Stimulated activated CD8-positive, alpha-beta memory T cell treated with anti-CD3 and anti-CD28 coated beads, Interleukin-7, amount 100 ng/mL, for 48 hours (primary cell): ENCODE results near the gene KDM4C.
"Not testable (repeated sequence)": the region's sequence is repeated elsewhere in the genome, so short reads cannot be mapped to it uniquely, and the experiment has no call there.

ENCODE experiments used
- DNase-seq, 2 donors: peaks; one replicate each; pipeline ENCODE4 v3.0.0-alpha.2; 2020; ENCODE audit warnings: low read depth in 1 of 2; ENCODE audit errors: extremely low read depth in 1 of 2

Gene KDM4C

GRCh38 chr9:7009065-7009464 is 251.3 kb downstream of the KDM4C start:
- no peak for DNase-seq

- DNase-seq, result no peak
These were observed 253.8 kb downstream of the KDM4C start for GRCh38 chr9:7011395-7012067.

GRCh38 chr9:7027996-7028395 is 270.2 kb downstream of the KDM4C start:
- DNase-seq, result no peak

- DNase-seq, result no peak
These were observed 270.8 kb downstream of the KDM4C start for GRCh38 chr9:7028591-7028990.

- not testable (repeated sequence) for DNase-seq
These were observed 273.2 kb downstream of the KDM4C start for GRCh38 chr9:7030943-7031342.

- DNase-seq, result no peak
These were observed 275.6 kb downstream of the KDM4C start for GRCh38 chr9:7033076-7034045.

GRCh38 chr9:7037176-7037575 is 279.4 kb downstream of the KDM4C start:
- no peak for DNase-seq

GRCh38 chr9:7042124-7042523 is 284.4 kb downstream of the KDM4C start:
- no peak for DNase-seq

- no peak for DNase-seq
These were observed 287.6 kb downstream of the KDM4C start for GRCh38 chr9:7045361-7045760.

- DNase-seq, result no peak
These were observed 293.9 kb downstream of the KDM4C start for GRCh38 chr9:7051711-7052110.

- no peak for DNase-seq
These were observed 296.1 kb downstream of the KDM4C start for GRCh38 chr9:7053903-7054302.

GRCh38 chr9:7055171-7055903 is 297.6 kb downstream of the KDM4C start:
- DNase-seq, result no peak

GRCh38 chr9:7056254-7056653 is 298.5 kb downstream of the KDM4C start:
- no peak for DNase-seq

GRCh38 chr9:7058473-7058872 is 300.7 kb downstream of the KDM4C start:
- DNase-seq, result no peak

GRCh38 chr9:7067169-7067568 is 309.4 kb downstream of the KDM4C start:
- DNase-seq, result no peak

- DNase-seq, result no peak
These were observed 314.1 kb downstream of the KDM4C start for GRCh38 chr9:7071916-7072315.

- DNase-seq, result no peak
These were observed 315.9 kb downstream of the KDM4C start for GRCh38 chr9:7073706-7074105.

- DNase-seq, result no peak
These were observed 317.4 kb downstream of the KDM4C start for GRCh38 chr9:7075154-7075553.

- DNase-seq, result no peak
These were observed 321.3 kb downstream of the KDM4C start for GRCh38 chr9:7079051-7079450.

GRCh38 chr9:7081065-7081600 is 323.4 kb downstream of the KDM4C start:
- no peak for DNase-seq

- no peak for DNase-seq
These were observed 325.4 kb downstream of the KDM4C start for GRCh38 chr9:7083192-7083591.
